HG02642 (cell line): ENCODE data around the gene PSMC3IP.
"Not testable (repeated sequence)": the region's sequence is repeated elsewhere in the genome, so short reads cannot be mapped to it uniquely, and the experiment has no call there.

Source experiments
- ATAC-seq: cut with Tn5 transposase; IDR thresholded peaks from one replicate; pipeline ENCODE4 v1.9.1; 2021; ENCODE audit warnings: mild to moderate bottlenecking; ENCODE audit not compliant: unreplicated experiment, poor library complexity

Gene PSMC3IP

DNA sequence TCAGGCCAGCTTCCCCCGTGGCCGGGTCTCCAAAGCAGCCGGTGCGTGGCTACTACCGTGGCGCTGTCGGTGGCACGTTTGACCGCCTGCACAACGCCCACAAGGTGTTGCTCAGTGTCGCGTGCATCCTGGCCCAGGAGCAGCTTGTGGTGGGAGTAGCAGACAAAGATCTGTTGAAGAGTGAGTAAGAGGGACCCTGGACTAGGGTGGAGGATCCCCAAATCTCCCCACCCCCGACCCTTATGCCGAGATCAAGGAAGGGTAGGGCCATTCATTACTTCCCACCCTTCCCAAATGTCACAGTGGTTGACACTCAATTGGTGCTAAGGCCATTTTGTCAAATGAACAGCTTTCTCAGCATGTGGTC lies 14.4 kb downstream of the PSMC3IP start:
- no peak for ATAC-seq

DNA sequence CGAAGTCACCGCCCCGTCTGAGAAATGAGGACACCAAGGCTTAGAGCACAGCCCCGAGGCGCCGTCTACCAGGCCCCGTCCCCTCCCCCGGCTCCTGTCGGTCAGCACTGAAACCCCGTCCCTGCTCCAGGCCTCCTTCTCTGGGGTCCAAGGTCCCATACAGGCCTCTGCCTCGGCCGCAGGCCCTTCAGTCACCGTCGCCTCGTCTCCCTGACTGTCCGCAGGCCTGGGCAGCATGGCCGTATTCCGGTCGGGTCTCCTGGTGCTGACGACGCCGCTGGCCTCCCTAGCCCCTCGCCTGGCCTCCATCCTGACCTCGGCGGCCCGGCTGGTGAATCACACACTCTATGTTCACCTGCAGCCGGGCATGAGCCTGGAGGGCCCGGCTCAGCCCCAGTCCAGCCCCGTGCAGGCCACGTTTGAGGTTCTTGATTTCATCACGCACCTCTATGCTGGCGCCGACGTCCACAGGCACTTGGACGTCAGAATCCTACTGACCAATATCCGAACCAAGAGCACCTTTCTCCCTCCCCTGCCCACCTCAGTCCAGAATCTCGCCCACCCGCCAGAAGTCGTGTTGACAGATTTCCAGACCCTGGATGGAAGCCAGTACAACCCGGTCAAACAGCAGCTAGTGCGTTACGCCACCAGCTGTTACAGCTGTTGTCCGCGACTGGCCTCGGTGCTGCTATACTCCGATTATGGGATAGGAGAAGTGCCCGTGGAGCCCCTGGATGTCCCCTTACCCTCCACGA lies 15.0 kb downstream of the PSMC3IP start:
- ATAC-seq, result no peak

- ATAC-seq, result peak; percentile 56
Observed at GRCh38 chr17:42561897-42562387, 15.6 kb downstream of the PSMC3IP start, which contains the start of gene COASY. TSS of gene COASY (plus strand) at chr17:42562148. CDS start at chr17:42562623, 475 bp downstream.

DNA sequence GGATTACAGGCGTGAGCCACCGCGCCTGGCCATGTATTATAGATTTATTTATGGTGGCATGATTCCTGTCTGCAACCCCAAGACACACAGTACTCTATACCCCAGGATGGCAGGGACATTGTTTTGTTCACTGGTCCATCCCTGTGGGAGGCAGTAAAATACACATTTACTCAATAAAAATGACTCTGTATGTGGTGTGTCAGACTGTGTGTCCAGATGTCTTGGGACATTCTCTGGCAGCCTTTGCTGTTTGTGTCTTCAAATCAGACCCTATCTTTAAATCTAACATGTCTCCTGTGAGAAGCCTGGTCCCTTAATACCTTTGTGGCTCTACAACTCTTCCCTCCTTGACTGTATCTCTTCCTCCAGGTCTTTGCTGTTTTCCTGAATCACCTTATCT lies 17.3 kb downstream of the PSMC3IP start:
- ATAC-seq, result no peak

- no peak for ATAC-seq
Observed at GRCh38 chr17:42559075-42559474, 18.5 kb downstream of the PSMC3IP start.

DNA sequence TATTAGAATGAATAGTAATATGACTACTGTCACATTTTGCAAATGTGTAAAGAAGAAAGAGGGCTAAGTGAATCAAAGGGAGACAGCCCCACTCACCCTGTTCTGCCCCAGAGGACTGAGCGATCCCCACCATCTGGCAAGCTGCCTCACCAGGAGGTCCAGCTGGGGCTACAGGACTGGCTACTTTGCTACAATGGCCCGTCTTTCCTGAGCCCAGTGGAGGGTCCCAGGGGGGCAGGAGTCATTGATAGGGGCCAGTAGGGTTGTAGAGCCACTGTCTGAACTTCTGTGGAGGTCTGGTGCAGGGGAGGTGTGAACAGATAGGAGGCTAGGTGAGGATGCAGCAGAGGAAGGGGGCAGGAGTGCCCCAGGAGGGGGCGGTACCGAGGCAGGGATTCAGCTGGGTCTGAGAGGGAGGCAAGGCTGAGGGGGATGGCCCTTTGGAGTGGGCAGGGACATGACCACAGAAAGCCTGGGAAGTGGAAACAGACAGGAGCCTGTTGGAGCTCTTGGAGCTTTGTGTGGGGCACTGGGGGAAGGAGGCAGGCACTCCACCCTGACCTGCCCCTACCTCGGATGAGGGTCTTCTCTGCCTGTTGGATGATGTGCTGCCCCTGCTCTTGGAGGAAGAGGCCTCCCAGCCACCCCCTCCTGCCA lies 21.4 kb downstream of the PSMC3IP start:
- ATAC-seq, result not testable (repeated sequence)

DNA sequence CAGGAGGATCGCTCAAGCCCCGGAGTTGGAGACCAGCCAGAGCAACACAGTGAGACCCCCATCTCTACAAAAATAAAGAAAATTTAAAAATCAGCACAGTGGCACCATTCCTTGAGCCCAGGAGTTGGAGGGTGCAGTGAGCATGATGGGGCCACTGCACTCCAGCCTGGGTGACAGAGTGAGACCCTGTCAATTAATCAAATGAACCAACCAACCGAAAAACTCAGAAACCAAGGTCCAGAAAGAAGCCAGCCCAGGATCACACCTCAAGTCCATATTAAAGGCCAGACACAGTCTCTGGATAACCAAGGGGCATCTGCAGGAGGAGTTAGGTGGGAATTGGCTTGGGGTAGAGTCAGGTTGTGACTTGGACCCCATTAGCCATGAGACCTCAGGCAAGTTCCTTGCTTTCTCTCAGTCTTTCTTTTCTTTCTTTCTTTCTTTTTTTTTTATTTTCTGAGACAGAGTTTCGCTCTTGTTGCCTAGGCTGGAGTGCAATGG lies 22.4 kb downstream of the PSMC3IP start:
- no peak for ATAC-seq

GRCh38 chr17:42554250-42555121 lies 23.0 kb downstream of the PSMC3IP start:
- ATAC-seq, result peak; percentile 77

DNA sequence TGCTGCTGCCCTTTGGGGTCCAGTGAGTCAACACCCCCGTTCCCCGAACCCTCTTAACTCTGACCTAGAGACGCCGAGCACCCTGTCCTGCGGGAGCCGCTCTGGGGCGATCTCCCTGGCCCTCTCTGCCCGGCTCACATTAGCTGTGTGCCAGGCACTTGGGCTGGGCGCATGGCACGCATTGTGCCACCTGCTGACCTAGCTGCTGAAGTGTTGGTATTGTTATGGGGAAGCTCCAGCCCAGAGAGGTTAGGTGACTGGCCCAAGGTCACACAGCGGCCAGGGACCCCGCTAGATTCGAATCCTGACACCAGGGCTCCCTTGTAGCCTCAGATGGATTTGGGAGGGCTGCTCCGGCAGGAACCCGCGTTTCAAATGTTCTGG lies 23.7 kb downstream of the PSMC3IP start:
- peak; percentile 3 for ATAC-seq

- no peak for ATAC-seq
Observed at GRCh38 chr17:42553161-42553818, 24.2 kb downstream of the PSMC3IP start.

DNA sequence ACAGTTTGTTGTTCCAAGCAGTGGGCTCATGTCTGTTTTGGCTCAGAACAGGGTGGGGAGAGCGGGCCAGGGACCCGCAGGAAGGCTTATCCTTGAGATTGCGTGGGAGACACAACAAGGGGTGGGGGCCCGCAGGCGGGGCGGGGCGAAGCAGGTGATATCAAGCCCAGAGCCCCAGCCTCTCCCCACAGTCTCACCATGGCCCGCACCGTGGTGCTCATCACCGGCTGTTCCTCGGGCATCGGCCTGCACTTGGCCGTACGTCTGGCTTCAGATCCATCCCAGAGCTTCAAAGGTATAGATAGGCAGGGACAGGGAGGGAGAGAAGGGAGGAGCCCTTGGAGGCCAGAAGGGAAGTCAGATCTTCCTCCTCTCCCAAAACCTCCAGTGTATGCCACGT lies 24.8 kb downstream of the PSMC3IP start, which contains the start of gene HSD17B1:
Gene HSD17B1 (plus strand): TSS at position 188 of the 400 bp plus-strand sequence. CDS start 11 bp downstream, at position 199.
- not testable (repeated sequence) for ATAC-seq

DNA sequence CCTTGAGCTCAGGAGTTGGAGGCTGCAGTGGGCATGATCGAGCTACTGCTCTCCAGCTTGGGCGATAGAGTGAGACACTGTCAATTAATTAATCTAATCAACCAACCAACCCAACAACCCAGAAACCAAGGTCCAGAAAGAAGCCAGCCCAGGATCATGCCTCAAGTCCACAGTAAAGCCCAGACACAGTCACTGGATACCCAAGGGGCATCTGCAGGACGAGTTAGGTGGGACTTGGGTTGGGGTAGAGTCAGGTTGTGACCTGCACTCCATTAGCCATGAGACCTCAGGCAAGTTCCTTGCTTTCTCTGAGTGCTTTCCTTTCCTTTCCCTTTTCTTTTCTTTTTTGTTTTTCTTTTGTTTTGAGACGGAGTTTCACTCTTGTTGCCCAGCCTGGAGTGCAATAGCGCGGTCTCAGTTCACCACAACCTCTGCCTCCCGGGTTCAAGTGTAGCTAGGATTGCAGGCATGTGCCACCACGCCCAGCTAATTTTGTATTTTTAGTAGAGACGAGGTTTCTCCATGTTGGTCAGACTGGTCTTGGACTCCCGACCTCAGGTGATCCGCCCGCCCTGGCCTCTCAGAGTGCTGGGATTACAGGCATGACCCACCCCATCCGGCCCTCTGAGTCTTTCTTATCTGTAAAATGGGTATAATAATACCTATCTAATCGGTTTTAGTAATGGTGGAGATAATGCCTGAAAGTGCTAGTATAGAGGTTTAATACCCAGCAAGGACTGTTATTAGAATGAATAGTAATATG lies 28.4 kb downstream of the PSMC3IP start:
- ATAC-seq, result no peak

DNA sequence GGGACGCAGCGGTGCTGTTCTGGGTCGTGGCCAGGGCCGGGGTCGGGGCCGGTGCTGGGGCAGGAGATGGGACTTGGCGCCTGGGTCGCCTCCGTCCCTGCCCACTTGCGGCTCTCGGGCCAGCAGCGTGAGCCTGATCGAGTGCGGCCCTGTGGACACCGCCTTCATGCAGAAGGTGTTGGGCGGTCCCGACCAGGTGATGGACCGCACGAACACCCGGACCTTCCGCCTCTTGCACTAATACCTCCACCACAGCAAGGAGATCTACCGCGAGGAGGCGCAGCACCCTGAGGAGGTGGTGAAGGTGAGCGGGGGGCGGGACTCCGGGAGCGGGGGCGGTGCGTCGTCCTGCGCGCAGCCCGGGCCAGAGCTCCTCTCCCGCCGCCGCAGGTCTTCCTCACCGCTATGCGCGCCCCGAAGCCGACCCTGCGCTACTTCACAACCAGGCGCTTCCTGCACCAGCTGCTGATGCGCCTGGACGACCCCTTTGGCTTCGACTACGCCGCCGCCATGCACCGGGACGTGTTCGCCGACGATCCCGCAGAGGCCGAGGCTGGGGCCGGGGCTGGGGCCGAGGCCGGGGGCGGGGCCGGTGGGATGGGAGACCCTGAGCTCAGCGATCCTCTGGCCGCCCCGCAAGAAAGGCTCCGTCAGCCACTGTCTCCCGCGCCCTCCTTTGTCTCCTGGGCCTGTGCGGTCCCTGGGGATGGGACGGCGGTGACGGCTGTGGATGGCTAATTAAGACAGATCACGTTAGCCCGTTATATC lies 29.3 kb downstream of the PSMC3IP start:
- no peak for ATAC-seq

DNA sequence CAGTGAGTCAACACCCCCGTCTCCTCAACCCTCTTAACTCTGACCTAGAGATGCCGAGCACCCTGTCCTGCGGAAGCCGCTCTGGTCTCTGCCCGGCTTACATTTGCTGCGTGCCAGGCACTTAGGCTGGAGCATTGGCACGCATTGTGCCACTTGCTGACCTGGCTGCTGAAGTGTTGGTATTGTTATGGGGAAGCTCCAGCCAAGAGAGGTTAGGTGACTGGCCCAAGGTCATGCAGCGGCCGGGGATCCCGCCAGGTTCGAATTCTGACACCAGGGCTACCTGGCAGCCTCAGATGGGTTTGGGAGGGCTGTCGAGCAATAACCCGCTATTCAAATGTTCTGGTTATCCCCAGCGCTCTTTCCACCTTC lies 29.8 kb downstream of the PSMC3IP start:
- no peak for ATAC-seq

GRCh38 chr17:42547001-42547461 lies 30.5 kb downstream of the PSMC3IP start:
- no peak for ATAC-seq

GRCh38 chr17:42545755-42546505 lies 31.6 kb downstream of the PSMC3IP start:
- not testable (repeated sequence) for ATAC-seq

- ATAC-seq, result no peak
Observed at GRCh38 chr17:42544874-42545283, 32.6 kb downstream of the PSMC3IP start.
